Activated CD8-positive, alpha-beta memory T cell treated with anti-CD3 and anti-CD28 coated beads for 24 hours (primary cell): ENCODE results near the gene MVP.
A peak's percentile ranks its signal among the peaks of the same experiment; 100 is the strongest.

Experiments used
- DNase-seq: peaks from one replicate; pipeline ENCODE4 v3.0.0-alpha.2; 2020

MVP gene

DNA sequence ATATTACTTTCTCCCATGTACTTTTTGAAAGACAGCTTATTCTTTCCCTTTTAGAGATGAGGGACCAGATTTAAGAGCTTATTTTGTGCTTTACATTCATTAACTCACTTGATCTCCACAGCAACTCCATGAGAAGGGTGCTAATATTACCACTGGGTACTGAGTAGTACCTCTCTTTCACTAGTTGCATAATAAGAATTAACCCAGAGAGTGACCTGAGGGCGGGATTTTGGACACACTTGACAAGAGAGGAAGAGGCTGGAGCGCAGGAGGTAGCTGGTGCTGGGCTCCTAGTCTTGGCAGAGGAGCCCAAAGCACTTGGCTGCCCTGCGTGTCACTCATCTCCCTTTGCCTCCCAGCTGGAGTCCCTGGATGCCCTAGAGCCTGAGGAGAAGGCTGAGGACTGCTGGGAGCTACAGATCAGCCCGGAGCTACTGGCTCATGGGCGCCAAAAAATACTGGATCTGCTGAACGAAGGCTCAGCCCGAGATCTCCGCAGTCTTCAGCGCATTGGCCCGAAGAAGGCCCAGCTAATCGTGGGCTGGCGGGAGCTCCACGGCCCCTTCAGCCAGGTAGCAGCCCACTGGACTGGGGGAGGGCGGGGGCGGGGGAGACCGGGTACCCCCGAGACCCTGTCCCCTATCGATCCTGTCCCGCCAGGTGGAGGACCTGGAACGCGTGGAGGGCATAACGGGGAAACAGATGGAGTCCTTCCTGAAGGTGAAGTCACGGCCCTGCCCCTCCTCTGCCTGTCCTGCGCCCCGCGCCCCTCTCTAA lies 15.6 kb upstream of the MVP start:
- no peak for DNase-seq

DNA sequence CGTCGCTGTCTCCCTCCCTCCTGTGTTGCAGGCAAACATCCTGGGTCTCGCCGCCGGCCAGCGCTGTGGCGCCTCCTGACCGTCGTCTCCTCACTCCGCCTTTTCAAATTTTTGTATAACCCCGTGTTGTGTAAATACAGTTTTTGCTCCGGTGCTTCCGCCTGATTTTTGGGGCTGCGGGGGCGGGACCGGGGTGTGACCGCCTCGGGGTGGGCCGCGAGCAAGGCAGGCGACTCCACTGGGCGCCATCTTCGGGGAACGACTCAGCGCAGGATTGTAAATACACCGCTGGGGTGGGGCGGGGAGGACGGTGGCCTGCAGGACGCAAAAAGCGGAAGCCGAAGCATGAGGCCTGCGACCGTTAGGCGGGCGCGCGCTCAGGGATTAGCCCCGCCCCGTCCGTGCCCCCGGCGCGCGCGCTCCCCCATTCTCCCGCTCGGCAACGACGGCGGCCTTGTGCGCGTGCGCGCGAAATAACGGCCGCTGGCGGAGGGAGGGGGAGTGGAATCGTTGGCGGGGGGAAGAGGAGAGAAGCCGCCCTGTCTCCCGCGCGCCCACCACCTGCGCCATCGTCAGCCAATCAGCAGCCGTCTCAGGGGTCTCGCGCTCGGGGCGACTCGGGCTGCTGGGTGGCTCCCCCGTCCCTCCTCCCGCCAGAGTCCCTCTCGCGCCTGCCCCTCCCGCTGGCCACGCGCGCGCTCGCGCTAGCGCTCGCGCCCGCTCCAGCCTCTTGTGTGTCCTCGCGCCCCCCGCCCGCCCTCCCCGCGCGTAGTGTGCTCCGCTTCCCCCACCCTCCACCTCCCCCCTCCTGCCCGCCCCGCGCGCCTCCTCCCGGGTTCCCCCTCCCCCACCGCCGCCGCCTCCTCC lies 14.8 kb upstream of the MVP start:
- DNase-seq: peak; percentile 98

- DNase-seq: no peak
Measured at GRCh38 chr16:29806099-29806579, 14.1 kb upstream of the MVP start, which contains the start of gene MAZ. Gene MAZ (plus strand): TSS chr16:29806529. CDS start chr16:29806702, 173 bp downstream.

GRCh38 chr16:29806641-29807425 lies 13.4 kb upstream of the MVP start:
- DNase-seq: peak; percentile 87

DNA sequence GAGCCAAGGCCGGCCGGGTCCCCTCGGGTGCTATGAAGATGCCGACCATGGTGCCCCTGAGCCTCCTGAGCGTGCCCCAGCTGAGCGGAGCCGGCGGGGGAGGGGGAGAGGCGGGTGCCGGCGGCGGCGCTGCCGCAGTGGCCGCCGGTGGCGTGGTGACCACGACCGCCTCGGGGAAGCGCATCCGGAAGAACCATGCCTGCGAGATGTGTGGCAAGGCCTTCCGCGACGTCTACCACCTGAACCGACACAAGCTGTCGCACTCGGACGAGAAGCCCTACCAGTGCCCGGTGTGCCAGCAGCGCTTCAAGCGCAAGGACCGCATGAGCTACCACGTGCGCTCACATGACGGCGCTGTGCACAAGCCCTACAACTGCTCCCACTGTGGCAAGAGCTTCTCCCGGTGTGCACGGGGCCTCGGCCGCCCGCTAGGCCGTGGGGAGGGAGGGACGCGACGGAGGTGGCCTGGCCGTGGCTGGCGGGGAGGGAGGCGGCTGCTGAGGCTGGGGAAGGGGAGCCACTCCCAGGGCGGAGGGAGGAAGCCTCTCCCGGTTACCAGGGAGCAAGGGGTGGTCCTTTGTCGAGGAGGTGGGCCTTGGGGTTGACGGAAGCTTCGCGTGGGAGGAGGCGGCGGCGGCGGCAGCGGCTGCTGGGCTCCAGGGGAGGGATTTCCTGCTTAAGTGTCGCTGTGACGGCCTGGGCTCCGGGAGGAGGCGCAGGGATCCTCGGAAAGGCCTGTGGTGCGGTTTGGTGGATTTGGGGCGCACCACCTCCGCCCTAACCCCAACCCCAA lies 12.6 kb upstream of the MVP start:
- peak; percentile 95 for DNase-seq

DNA sequence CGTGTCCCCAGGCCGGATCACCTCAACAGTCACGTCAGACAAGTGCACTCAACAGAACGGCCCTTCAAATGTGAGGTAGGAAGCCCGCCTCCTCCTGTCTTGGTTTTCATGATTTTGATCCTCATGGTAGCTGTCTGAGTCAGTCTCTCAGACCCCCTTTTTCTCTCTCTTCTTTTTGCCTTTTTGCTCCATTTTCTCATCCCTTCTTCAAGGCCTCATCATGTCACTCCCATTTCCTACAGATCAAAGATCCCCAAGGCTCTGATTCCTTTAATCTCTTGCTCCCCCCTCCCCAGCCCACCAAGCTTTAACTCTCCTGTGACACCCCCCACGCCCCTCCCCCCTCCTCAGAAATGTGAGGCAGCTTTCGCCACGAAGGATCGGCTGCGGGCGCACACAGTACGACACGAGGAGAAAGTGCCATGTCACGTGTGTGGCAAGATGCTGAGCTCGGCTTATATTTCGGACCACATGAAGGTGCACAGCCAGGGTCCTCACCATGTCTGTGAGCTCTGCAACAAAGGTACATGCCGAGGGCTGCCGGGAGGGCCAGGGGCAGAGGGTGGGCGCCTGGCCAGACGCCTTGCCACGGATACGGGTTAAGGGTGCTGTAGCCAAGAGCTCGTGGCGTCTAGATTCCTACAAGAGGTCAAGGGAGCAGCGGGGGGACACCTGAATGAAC lies 11.9 kb upstream of the MVP start:
- peak; percentile 78 for DNase-seq

GRCh38 chr16:29809031-29809747 lies 11.1 kb upstream of the MVP start:
- DNase-seq: peak; percentile 67

GRCh38 chr16:29809850-29810698 lies 10.2 kb upstream of the MVP start:
- DNase-seq: peak; percentile 78

DNA sequence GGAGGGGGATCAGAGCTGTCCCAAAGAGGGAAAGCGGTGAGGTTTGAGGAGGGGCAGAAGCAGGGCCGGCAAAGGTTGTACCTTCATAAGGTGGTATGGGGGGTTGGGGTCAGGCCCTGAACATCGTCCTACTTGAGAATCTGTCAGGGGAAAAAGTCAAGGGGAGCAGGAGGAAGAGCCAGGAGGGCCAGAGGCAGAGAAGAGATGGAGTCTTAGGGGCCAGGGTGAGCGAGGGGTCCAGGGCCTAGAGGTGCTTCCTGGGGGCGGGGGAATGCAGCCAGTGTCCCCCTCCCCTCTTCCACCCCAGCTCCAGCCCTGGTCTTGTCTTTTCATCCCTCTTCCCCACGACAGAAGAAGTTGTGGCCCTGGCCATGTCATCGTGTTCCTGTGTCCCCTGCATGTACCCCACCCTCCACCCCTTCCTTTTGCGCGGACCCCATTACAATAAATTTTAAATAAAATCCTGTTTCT lies 9.5 kb upstream of the MVP start:
- DNase-seq: no peak

DNA sequence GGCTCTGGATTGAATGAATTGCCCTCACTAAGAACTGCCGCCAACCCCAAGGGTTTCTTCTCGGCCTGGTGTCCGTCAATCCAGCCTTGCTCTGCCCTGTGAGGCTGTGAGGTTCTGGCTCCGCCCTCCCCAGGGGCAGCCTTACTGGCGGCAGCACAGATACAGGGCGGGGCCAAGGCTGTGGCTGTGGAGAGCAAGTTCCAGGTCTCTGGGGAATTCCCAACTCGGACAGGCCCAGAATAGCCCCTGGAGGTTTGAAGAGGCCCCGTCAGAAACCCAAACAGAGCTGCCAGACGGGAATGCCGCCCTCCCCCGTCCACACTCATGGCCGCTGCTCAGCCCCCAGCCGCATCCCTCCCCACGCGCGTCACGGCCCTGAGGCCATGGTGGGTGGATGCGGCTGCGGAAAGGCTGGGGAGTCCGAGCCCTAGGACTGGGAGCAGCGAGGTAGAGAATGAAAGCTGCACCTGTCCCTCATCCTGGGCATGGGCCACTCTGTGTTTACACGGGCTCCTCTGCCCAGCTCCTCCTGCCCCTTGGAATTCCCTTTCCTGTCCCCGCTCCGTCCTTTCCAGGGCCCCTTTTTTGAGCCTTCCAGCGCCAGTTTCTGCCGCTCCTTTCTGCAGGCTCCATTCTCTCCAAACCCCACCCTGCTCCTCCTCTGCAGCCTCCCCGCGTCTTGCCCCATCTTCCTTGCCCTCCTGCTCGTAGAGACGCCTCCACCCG lies 8.9 kb upstream of the MVP start:
- DNase-seq: peak; percentile 90

GRCh38 chr16:29811896-29812665 lies 8.2 kb upstream of the MVP start, which contains the start of gene PRRT2:
Gene PRRT2 (plus strand): TSS chr16:29812193. CDS start chr16:29813055, 862 bp downstream.
- DNase-seq: peak; percentile 83

DNA sequence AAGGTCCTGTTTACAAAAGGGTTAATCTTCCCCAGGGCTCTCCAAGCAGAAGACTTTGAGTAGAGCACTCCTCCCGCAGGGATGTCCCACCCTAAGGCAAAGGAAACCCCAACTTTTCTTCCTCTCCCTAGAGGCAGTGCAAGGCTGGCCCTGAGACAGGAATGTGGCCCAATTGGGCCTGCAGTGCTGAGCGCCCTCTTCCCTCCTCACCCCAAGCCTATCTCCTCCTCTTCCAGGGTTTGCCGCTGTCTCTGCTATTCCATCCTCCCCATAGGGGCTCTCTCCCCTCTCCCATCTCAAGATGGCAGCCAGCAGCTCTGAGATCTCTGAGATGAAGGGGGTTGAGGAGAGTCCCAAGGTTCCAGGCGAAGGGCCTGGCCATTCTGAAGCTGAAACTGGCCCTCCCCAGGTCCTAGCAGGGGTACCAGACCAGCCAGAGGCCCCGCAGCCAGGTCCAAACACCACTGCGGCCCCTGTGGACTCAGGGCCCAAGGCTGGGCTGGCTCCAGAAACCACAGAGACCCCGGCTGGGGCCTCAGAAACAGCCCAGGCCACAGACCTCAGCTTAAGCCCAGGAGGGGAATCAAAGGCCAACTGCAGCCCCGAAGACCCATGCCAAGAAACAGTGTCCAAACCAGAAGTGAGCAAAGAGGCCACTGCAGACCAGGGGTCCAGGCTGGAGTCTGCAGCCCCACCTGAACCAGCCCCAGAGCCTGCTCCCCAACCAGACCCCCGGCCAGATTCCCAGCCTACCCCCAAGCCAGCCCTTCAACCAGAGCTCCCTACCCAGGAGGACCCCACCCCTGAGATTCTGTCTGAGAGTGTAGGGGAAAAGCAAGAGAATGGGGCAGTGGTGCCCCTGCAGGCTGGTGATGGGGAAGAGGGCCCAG lies 7.3 kb upstream of the MVP start:
- no peak for DNase-seq

- DNase-seq: no peak
Measured at GRCh38 chr16:29813644-29814562, 6.4 kb upstream of the MVP start.

GRCh38 chr16:29814592-29814991 lies 5.7 kb upstream of the MVP start:
- no peak for DNase-seq

- peak; percentile 78 for DNase-seq
Measured at GRCh38 chr16:29815032-29815721, 5.1 kb upstream of the MVP start.
